Measurements from ENCODE around the gene ADARB1. TPM values are rescaled to one million over a fixed set of nuclear protein-coding genes. Genes with fewer than 3 reads are reported as not detected.

ADARB1 gene, protein sequence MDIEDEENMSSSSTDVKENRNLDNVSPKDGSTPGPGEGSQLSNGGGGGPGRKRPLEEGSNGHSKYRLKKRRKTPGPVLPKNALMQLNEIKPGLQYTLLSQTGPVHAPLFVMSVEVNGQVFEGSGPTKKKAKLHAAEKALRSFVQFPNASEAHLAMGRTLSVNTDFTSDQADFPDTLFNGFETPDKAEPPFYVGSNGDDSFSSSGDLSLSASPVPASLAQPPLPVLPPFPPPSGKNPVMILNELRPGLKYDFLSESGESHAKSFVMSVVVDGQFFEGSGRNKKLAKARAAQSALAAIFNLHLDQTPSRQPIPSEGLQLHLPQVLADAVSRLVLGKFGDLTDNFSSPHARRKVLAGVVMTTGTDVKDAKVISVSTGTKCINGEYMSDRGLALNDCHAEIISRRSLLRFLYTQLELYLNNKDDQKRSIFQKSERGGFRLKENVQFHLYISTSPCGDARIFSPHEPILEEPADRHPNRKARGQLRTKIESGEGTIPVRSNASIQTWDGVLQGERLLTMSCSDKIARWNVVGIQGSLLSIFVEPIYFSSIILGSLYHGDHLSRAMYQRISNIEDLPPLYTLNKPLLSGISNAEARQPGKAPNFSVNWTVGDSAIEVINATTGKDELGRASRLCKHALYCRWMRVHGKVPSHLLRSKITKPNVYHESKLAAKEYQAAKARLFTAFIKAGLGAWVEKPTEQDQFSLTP
- total RNA-seq (2013), result 2.4 TPM
- 1 to 10 TPM in 2 of 3 donors, under 1 TPM in 1; 0.40 to 2.6 (median 1.0) TPM for polyA plus RNA-seq
- 2.1 and 2.2 TPM in 2 replicates for polyA minus RNA-seq
- 5.0 to 19.5 (median 11.8) reads per million in 11 experiments for total RNA-seq

DNA sequence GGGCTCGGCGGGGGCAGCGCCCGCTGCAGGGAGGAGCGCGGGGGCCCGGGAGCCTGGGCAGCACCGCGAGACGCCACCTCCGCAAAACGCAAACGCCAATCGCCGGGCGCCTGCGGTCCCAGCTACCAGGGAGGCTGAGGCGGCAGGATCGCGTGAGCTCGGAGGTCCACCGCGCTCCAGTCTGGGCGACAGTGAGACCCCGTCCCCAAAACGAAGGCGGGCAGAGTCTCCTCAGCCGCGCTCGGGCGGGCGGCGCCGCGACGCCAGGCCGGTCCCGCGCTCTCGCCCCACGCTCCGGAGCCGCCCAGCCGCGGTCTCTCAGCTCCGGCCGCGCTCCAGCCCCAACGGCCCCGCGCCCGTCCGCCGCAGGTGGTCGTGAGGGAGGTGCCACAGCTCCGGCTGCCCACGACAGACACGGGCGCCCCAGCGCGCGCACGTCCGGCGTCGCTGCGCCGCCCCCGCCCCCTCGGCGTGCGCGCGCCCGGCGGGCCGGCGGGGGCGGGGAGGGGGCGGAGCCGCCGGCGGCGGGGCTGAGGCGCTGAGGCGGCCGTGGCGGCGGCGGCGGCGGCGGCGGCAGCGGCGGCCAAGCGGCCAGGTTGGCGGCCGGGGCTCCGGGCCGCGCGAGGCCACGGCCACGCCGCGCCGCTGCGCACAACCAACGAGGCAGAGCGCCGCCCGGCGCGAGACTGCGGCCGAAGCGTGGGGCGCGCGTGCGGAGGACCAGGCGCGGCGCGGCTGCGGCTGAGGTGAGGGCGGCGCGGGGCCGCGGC, at the start of gene ADARB1:
Gene ADARB1 (plus strand): TSS at position 533 of the 770 bp plus-strand sequence. CDS start 97,077 bp downstream, outside the sequence.
- under 1% methylated on average over 132 of the region's 132 CpGs for WGBS (ENCODE audit: insufficient coverage)
- peak within 1 kb of the TSS; percentile 71 for H3K9ac ChIP-seq (ENCODE audit: insufficient read depth, low read length, poor library complexity, severe bottlenecking)
- H3K4me2 ChIP-seq (replicated peaks; ENCODE audit: extremely low read depth, low read length, poor library complexity, severe bottlenecking), result peak within 1 kb of the TSS; percentile 98
- DNase-seq, result peak; percentile 30 to 55 (median 54)
- Mint-ChIP-seq H3K9me3 (peaks cover 0 to 8% (median 2%) of the 10 kb centered on the region in 7 donors), H3K36me3 (peaks cover 14% of the 10 kb centered on the region in 2 donors), H3K27ac (peak within 1 kb of the TSS in 5 of 7 donors; percentile 53 to 75 (median 67)), H3K27me3 (ENCODE audit: low read depth in 3 of 3) (peaks cover 18 to 31% (median 28%) of the 10 kb centered on the region in 3 donors), H3K4me3 (peak within 1 kb of the TSS; percentile 89 to 92), H3K4me1 (peaks cover 30% of the 10 kb centered on the region)
- H3K9me3 ChIP-seq (replicated peaks in 1 of 2; ENCODE audit: control insufficient read depth in 1 of 2, insufficient read depth in 1 of 2, low read length in 2 of 2), result no peaks in the 10 kb centered on the region
- intact Hi-C loops (cut with micrococcal nuclease), result loop anchor here in 1 of 2 donors (10.0 kb wide), 1 partner anchor 51 kb away; no protein-coding TSS in a partner anchor
- H3K27ac ChIP-seq (ENCODE audit: low read depth in 1 of 2, low read length in 2 of 2), result no peak within 1 kb of the TSS
- no peaks in the 10 kb centered on the region for H4K20me1 ChIP-seq (ENCODE audit: insufficient read depth, low read length)
- H3K27me3 ChIP-seq (ENCODE audit: control insufficient read depth in 2 of 2, insufficient read depth in 2 of 2, low read length in 2 of 2), result peaks cover 11 to 22% of the 10 kb centered on the region in 2 donors
- TF ChIP-seq, protein P1, sequence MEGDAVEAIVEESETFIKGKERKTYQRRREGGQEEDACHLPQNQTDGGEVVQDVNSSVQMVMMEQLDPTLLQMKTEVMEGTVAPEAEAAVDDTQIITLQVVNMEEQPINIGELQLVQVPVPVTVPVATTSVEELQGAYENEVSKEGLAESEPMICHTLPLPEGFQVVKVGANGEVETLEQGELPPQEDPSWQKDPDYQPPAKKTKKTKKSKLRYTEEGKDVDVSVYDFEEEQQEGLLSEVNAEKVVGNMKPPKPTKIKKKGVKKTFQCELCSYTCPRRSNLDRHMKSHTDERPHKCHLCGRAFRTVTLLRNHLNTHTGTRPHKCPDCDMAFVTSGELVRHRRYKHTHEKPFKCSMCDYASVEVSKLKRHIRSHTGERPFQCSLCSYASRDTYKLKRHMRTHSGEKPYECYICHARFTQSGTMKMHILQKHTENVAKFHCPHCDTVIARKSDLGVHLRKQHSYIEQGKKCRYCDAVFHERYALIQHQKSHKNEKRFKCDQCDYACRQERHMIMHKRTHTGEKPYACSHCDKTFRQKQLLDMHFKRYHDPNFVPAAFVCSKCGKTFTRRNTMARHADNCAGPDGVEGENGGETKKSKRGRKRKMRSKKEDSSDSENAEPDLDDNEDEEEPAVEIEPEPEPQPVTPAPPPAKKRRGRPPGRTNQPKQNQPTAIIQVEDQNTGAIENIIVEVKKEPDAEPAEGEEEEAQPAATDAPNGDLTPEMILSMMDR (IDR thresholded peaks at IDR 0.05), result no peak
- peak within 1 kb of the TSS; percentile 88 for H2AFZ ChIP-seq (ENCODE audit: insufficient read depth, low read depth, low read length, poor library complexity, severe bottlenecking)
- peaks cover 30 to 39% of the 10 kb centered on the region in 2 donors for H3K4me1 ChIP-seq (ENCODE audit: control insufficient read depth in 1 of 2, insufficient read depth in 2 of 2, low read length in 2 of 2)
- no peaks in the 10 kb centered on the region for H3K36me3 ChIP-seq (replicated peaks in 1 of 2; ENCODE audit: control insufficient read depth in 1 of 2, insufficient read depth in 2 of 2, low read length in 2 of 2)
- no peaks in the 10 kb centered on the region for H3K79me2 ChIP-seq (ENCODE audit: insufficient read depth, low read length)
- H3K4me3 ChIP-seq (replicated peaks in 1 of 3; ENCODE audit: low read depth in 2 of 3, low read length in 3 of 3), result peak within 1 kb of the TSS; percentile 50 to 82 (median 82)

All from CD14-positive monocyte (primary cell).